ENCODE data around the gene MYD88.

MYD88 gene

DNA sequence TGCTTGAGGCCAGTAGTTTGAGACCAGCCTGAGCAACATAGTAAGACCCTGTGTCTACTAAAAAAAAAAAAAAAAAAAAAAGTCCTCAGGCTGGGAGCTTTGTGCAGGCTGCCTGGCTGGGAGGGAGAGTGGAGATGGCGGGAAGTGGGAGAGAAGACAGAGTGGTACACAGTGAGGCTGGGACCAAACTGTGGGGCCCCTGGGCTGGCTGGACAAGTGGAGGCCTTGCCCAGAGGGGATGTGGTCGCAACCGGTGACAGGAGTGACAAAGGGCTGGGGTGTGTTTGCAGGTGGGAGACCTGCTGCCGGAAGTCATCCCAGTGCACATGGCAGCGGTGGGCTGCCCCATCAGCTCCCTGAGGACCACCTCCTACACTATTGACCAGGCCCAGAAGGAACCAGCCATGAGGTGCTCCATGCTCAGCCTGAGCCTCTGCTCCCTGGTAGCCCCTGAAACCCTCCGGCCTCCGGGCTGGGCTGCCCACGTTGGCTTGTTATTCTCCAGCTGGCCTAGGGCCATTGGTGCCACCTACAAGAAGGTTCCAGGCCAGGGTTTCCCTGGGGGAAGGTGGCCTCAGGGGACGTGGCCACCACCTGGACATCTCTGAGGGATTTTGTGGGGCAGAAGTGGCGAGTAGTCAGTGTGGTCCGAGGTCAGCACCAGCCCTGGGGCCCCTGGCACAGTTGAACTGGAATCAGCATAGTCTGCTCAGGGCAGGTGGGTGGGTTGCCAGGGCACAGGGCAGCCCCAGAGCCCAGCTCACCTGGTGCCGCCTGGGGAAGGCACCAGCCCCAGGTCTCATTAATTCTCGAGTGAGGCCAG lies 24.2 kb upstream of the MYD88 start:
- no peak for DNase-seq

DNA sequence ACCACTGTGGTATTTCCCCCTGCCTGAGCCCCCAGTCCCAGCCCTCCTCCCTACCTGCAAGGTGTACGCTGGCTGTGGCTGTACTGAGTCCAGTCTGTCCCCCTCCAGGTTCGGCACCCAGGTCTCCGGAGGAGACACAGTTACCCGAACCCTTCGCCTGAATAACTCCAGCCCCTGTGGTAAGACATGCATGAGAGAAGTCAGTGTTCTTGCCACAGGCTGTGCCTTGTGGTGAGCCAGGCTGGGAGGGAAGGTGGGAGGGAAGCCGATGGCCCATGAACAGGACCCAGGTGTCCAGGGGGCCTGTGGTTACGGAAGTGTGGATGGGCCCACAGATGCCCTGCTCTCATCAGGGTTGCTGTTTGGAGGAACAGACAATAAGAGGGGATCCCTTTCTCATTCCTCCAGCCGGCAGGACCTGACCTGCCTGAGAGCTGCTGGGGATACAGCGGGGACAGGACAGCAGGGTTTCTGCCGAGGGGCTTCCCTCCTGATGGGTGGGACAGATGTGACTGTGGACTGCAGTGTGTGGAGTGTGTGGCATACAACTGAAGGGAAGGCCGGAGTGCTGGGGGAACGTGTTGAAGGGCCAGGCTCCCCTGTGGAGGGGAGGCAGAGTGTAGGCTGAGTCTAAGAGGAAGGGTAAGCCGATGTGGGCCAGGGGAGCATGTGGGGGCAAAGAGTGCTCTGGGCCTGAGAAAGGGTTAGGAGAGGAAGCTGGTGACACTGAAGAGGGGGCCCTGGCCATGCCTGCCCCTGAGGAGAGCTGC lies 23.4 kb upstream of the MYD88 start:
- no peak for DNase-seq

DNA sequence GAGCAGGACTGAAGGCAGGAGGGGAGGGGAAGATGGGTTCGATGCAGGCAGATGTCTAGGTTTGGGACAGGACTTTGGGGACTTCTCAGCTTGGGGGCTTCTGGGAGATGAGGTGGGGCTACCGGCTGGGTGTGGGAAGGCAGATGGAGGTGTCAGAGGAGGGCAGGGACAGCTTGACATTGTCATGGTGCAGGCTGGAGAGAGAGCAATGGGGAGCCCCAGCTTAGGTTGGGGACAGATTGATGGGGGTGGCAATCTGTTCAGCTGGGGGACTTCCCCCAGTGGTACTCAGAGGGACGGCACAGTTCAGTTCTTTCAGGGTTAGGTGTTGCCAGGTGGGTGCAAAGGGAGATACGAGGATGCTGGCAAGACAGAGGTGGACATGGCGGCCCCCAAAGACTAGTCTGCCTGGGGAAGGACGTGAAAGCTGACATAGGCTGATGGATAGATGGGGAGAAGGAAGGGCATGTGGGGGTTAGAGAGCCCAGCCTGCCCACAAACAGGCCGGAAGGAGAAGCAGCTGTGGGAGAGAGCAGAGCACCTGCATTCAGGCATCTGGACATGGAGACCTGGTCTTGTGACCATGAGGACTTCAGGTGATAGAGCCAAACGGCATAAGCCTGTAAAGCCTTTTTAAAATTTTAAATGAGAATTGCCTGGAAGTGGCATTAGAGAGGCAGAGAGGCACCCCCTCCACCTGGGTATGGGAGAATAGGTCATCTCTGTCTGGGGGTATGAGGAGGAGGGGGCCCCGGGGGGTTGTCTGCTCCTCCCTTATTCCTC lies 22.6 kb upstream of the MYD88 start:
- no peak for DNase-seq

GRCh38 chr3:38116471-38117162 lies 21.8 kb upstream of the MYD88 start:
- no peak for DNase-seq

DNA sequence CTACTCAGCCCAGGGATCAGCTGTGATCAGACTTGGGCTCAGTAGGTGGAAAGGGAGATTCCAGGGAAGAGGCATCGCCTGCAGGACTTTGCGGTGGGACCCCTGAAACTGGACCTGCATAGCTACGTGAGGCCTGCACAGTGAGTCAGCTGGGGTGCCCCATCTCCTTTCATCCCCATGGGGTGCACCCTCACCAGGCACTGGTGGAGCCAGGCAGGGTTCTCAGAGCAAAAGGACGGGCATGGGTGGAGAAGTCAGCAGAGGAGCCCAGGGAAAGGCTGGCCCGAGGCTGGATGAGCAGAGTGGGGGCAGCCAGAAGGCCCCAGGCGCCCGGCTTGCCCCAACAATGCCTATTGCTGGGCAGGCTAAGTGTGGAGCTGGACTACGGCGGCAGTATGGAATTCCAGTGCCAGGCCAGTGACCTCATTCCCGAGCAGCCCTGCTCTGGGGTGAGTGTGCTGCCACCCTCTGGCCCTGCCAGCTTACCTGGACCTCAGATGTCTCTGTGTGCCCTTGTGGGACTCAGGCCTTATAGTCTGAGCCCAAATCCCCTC lies 21.2 kb upstream of the MYD88 start:
- DNase-seq, result peak in 1 of 2 donors; percentile 21

- DNase-seq, result peak in 1 of 2 donors; percentile 32
Measured at GRCh38 chr3:38117748-38118420, 20.6 kb upstream of the MYD88 start.

DNA sequence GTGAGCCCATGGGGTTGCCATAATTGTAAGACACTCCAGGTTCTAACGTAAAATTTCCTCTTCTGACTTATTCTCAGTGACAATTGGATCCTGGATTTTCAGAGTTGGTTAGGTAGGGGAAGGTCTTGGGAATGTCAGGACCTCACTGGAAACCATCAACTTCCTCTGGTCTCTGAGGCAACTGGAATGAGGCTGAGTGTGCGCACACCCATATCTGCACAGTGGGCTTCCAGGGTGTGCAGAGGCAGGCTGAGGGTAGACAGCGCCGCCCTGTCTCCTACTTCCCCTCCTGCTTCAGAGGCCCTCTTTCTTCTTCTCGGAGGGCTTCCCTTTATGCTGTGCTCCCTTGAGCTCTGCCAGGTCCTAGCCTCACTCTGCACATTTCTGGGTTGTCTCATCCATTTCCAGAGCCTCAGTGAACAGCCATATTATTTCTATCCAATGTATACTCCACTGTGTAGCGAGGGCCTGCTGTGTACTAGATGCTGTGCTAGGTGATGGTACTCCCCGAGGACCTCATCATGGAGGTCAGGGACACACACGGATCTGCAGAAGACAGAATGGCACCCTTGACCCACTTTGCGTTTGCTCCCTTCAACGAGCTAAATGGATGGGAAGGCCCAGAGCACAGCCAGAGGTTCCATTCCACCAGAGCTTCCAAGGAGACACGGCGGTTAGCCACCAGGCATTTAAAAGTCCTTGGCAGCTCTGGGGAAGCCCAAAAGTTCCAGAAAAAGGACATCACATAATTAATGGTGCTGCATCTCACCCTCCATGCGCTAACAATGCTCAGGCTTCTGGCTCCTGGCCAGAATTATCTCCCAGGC lies 19.8 kb upstream of the MYD88 start:
- no peak for DNase-seq

DNA sequence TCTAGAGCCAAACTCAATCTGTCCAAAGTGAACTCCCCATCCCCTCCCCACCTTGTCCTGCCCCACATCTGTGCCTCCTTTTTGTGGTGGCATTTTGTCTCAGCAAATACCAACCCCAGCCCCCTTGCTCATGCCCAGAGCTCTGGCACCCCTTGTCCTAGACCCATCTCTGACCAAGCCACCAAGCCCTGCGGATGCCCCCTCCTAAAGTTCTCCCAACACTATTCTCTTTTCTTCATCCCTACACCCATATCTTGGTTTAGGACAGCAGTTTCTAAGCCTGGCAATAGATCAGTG lies 19.3 kb upstream of the MYD88 start:
- DNase-seq, result no peak

DNA sequence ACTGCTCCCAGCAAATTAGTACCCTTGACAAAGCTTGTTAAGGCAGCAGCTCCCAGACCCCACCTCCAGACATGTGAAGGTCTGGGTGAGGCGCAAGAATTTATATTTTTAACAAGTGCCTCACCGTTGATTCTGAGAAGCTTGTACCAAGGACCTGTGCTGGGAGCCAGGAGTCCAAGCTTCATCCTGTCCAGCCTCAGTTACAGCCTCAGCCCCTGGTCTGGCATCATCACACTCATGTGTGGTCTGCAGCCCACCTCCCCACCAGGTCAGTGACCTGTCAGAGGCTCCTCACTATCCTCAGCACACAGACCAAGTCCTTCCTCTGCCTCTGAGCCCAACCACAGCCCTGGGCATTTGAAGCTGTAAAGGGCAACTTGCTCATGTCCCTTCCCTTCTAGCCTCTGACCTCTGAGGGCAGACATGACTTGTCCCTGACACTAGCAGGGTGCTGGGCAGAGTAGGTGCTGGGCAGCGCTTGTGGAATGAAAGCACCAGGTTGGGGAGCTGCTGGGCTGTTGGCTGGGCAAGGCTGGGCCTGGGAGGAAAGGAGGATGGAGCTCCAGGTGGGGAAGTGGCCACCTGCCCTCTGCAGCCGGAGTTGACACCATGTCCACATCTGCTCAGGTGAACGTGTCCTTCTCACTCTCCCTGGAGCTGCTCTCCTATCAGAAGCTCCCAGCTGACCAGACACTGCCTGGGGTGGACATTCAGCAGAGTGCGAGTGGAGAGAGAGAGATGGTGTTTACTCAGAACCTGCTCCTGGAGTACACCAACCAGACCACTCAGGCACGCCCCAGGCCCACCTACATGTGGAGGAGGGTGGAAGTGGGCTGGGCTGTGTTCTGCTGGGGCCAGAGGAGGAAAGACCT lies 18.4 kb upstream of the MYD88 start:
- no peak for DNase-seq

- no peak for DNase-seq
Measured at GRCh38 chr3:38120693-38121450, 17.6 kb upstream of the MYD88 start.

DNA sequence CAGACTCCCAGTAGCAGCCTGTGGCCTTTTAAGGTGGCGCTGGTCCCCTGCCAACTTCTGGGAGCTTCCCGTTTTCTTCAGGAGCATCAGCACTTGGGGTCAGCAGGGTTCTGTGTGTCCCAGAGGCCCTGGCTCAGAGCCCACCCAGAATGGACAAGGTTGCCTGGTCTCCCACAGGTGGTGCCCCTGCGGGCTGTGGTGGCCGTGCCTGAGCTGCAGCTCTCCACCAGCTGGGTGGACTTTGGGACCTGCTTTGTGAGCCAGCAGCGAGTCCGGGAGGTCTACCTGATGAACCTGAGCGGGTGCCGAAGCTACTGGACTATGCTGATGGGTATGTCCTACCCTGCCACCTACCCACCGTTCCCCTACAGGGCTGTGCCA lies 17.0 kb upstream of the MYD88 start:
- no peak for DNase-seq

DNA sequence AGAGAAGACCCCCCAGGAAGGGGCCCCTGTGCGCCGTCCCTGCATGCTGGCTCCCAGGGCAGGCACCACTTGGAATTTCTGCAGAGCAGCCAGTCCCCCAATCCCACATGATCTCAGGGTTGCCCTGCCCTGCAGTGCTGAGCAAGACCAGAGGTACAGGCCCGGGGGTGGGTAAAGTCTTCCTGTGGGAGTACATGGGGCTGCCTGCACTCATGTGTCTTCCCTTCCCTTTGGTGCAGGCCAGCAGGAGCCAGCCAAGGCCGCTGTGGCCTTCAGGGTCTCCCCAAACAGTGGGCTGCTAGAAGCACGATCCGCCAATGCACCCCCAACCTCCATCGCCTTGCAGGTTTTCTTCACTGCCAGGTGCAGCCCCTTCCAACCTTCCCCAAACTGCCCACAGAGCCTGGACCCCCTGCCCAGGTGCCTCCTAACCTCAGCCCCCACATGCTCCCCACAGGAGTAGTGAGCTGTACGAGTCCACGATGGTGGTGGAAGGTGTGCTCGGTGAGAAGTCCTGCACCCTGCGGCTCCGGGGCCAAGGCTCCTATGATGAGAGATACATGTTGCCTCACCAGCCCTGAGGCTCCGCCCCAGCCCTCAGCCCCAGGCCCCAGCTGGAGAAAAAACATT lies 16.5 kb upstream of the MYD88 start:
- DNase-seq, result no peak

- DNase-seq, result no peak
Measured at GRCh38 chr3:38122712-38123290, 15.7 kb upstream of the MYD88 start.

DNA sequence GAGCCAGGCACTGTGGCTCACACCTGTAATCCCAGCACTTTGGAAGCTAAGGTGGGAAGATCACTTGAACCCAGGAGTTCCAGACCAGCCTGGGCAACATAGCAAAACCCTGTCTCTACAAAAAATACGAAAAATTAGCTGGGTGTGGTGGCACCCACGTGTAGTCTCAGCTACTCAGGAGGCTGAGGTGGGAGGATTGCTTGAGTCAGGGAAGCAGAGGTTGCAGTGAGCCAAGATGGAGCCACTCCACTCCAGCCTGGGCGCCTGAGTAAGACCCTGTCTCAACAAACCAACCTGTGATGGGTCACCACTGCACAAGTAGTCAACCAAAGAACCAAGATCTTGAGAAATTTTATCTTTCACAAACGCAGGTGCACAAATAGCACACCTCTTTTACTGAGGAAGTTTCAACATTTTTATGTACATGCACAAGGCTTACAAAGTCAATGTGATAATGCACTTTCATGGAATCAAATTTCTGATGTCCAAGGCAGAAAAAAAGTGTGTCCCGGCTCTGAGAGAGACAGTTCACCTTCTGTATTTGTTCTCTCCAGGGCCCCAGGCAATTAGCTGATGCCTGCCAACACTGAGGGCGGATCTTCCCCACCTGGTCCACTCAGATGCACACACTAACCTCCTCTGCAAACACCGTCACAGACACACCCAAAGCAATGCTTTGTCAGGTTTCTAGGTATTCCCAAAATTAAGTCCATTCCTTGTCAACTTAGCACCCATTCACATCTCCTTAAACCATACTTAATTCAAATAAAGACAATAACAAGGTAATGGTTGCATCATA lies 13.9 kb upstream of the MYD88 start:
- no peak for DNase-seq

DNA sequence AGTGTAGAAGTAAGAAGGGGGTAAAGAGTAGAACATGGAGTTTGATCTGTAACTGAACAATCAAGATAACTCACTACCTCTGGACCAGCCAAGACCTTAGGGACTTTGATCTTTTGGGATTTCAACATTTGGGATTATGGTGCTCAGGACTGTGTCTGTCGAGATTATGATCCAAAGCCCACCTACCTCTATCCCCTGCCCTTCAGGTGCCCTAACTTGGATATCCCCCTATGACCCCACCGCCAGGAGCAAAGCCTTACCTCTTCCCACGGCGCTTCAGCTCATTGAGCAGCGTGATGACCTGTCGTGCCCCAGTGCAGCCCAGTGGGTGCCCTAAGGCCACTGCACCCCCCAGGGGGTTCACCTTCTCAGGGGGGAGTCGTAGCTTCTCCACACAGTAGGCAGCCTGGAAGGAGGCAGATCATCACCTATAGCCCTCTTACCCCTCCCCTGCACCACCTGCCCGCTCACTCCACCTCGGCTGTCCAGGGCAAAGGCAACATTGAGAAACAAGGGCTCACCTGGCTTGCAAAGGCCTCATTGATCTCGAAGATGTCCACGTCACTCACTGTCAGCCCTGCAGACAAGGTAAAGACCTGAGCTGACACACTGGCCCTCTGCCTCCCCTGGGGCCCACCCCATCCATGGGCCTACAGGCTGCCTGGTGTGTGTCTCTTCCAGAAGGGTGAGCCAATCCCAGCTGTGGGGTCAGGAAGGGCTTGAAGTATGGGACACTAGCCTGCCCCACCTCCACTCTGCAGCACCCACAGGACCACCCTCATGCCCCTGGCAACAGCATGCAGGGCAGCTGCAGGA lies 12.9 kb upstream of the MYD88 start:
- DNase-seq, result no peak

GRCh38 chr3:38126121-38126892 lies 12.2 kb upstream of the MYD88 start:
- no peak for DNase-seq
